NCI-H2196 (cell line): ENCODE results near the gene PRKAR1A.

Experiments used
- DNase-seq: peaks from one replicate; lab custom pipeline; 2025; ENCODE audit not compliant: unreplicated experiment; lab: John Stamatoyannopoulos, UW

PRKAR1A gene

GRCh38 chr17:68598545-68598961 lies 86.3 kb downstream of the PRKAR1A start:
- DNase-seq = no peak

GRCh38 chr17:68599091-68599490 lies 86.9 kb downstream of the PRKAR1A start:
- DNase-seq = no peak

- no peak for DNase-seq
Observed at GRCh38 chr17:68599552-68600066, 87.4 kb downstream of the PRKAR1A start.

GRCh38 chr17:68600067-68600930 lies 88.1 kb downstream of the PRKAR1A start:
- no peak for DNase-seq
